GM11168 (cell line): Measurements from ENCODE around the gene SHOX.
"Not testable (repeated sequence)": the region's sequence is repeated elsewhere in the genome, so short reads cannot be mapped to it uniquely, and the experiment has no call there.

Experiments
- in situ Hi-C: fragments of 300-500 bp; cut with MboI; formaldehyde crosslinking; loops from one replicate; pipeline ENCODE4 v1.12.0; 2022; ENCODE audit warnings: low sequenced_read_pairs; ENCODE audit not compliant: unreplicated experiment

Gene SHOX

DNA sequence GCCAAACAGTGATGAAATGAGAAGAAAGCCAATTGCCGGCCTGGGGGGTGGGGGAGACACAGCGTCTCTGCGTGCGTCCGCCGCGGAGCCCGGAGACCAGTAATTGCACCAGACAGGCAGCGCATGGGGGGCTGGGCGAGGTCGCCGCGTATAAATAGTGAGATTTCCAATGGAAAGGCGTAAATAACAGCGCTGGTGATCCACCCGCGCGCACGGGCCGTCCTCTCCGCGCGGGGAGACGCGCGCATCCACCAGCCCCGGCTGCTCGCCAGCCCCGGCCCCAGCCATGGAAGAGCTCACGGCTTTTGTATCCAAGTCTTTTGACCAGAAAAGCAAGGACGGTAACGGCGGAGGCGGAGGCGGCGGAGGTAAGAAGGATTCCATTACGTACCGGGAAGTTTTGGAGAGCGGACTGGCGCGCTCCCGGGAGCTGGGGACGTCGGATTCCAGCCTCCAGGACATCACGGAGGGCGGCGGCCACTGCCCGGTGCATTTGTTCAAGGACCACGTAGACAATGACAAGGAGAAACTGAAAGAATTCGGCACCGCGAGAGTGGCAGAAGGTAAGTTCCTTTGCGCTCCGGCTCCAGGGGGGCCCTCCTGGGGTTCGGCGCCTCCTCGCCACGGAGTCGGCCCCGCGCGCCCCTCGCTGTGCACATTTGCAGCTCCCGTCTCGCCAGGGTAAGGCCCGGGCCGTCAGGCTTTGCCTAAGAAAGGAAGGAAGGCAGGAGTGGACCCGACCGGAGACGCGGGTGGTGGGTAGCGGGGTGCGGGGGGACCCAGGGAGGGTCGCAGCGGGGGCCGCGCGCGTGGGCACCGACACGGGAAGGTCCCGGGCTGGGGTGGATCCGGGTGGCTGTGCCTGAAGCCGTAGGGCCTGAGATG is at the start of gene SHOX:
SHOX (plus strand) TSS at position 180 of the 885 bp plus-strand sequence; CDS start at position 287, 107 bp downstream.
- in situ Hi-C loops: no loop called here

DNA sequence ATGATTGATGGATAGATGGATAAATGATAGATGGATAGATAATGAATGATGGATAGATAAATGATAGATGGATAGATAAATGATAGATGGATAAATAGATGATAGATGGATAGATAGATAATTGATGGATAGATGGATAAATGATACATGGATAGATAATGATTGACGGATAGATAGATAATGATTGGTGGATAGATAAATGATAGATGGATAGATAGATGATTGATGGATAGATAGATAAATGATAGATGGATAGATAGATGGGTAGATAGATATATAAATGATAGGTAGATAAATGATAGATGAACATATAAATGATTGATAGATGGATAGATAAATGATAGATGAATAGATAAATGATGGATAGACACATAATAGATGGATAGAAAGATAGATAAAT is 49.5 kb upstream of the SHOX start:
- in situ Hi-C loops: no loop called here

DNA sequence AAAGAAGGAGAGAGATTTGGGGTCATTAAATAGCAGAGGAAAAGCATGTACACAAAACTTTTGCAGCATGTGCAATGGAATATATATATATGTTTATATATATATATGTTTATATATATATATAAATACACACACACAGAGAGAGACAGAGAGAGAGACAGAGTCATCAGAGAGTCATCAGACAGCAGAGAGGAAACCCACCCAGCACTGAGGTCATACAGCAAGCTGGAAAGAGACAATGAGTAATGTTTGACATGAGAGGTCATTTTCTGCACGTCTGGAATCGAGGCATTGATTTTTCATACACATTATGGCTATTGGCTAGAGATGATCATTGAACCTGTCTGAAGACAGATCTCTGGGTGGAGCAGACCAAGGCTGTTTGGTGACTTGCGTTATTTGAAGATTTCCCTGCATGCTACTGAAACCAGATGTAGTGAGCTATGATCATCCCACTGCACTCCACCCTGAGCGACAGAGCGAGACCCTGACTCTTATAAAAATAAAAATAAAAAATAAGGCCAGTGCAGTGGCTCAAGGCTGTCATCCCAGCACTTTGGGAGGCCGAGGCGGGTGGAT is 48.8 kb upstream of the SHOX start:
- in situ Hi-C loops: no loop called here

DNA sequence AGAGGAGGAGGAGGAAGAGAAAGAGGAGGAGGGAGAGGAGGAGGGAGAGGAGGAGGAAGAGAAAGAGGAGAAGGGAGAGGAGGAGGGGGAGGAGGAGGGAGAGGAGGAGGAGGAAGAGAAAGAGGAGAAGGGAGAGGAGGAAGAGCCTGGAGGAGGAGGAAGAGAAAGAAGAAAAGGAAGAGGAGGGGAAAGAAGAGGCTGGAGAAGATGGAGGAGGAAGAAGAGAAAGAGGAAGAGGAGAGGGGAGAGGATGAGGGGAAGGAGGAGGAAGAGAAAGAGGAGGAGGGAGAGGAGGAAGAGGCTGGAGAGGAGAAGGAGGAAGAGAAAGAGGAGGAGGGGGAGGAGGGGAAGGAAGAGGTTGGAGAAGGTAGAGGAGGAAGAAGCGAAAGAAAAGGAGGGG is 46.0 kb upstream of the SHOX start:
- in situ Hi-C loops: no loop called here

DNA sequence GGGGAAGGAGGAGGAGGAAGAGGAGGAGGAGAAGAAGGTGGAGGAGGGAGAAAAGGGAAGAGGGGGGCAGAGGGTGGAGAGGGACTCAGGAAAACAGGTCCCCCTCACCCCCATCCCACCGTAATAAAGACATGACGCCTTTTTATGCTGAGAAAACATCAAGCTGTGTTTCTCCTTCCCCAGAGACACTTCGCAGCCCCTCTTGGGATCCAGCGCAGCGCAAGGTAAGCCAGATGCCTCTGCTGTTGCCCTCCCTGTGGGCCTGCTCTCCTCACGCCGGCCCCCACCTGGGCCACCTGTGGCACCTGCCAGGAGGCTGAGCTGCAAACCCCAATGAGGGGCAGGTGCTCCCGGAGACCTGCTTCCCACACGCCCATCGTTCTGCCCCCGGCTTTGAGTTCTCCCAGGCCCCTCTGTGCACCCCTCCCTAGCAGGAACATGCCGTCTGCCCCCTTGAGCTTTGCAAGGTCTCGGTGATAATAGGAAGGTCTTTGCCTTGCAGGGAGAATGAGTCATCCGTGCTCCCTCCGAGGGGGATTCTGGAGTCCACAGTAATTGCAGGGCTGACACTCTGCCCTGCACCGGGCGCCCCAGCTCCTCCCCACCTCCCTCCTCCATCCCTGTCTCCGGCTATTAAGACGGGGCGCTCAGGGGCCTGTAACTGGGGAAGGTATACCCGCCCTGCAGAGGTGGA is 45.3 kb upstream of the SHOX start:
- in situ Hi-C loops: no loop called here

DNA sequence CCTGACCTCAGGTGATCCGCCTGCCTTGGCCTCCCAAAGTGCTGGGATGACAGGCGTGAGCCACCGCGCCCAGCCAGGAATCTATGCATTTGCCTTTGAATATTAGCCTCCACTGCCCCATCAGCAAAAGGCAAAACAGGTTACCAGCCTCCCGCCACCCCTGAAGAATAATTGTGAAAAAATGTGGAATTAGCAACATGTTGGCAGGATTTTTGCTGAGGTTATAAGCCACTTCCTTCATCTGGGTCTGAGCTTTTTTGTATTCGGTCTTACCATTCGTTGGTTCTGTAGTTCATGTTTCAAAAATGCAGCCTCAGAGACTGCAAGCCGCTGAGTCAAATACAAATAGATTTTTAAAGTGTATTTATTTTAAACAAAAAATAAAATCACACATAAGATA is 44.2 kb upstream of the SHOX start:
- in situ Hi-C loops: no loop called here

DNA sequence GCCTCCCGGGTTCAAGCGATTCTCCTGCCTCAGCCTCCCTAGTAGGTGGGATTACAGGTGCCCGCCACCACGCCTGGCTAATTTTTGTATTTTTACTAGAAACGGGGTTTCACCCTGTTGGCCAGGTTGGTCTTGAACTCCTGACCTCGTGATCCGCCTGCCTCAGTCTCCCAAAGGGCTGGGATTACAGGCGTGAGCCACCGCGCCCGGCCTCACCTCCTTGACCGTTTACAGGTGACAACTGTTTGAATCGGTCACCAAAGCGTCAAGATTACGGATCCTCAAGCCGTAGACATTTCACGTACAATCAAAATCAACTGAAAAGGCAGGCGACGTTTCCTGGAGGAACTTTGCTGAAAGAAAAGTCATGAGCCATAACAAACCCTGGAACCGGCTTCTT is 41.3 kb upstream of the SHOX start:
- in situ Hi-C loops: not testable (repeated sequence)

DNA sequence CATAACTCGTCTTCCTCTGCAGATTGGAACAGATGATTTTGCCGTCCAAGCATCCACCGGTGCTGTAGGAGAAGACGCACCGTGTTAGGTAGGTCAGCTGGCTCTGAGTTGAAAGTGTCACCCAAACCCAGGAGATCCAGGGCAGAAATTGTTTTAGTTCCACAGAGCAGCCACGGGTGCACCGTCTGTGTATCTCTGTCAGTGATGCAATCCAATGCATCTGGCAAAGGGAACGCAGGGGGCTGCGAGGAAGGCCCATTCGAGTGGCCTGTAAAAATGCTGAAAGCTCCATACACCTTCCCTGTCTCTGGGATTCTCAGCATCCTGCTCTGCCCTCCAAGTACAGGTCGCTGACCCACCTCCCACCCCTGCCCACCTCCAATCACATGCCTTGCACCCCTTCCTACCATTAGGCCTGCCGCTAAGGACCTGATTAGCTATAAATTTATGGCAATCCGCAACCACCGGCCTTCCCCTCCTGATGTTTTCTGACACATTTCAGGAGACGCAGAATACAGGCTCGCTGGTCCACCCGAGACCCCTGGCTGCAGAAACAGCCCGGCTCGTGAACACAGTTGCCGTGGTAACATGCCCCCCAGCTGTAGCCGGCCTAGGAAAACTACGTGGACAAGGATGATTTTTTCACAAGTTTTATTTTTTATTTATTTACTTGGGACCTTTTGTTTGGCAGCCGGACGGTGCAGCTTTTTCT is 39.7 kb upstream of the SHOX start:
- in situ Hi-C loops: no loop called here

DNA sequence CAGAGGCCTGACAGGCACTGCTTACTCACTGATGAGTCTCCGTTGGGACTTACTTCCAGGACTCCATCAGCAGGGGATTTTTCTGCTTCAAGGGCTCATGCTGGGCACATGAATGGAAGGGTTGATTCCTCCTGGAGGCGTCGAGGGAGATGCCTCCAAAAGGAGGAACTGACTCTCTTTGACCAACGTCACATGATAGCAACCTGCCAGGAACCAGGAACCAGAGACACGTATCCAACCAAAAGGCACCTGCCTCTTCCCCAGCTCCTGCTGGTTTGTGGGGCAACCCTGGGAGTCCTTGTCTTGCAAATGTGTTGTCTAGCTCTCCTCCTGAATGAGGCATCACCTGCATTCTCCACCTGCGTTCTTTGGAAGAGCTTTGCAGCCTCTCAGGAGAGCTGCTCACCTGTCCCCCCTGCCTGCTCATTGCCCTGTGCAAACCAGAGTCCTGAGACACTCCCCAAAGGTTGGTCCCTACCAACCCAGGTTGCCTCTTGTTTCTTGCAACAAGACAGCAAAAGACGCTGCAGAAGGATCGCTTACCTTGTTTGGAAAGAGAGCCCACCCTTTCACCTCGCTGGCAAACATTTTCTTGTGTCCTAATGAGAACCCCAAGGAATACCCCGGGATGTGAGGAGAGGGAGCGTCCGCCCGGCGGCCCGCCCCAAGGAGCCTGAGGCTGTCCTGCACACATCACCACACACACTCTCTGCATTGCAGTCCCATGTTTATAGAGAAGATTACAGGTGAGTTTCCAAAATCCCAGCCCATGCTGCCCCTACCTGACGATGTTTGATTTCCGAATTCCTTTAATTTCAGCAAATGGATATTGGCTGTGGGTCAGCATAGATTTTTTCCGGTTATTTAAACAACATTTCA is 30.5 kb upstream of the SHOX start:
- in situ Hi-C loops: no loop called here

DNA sequence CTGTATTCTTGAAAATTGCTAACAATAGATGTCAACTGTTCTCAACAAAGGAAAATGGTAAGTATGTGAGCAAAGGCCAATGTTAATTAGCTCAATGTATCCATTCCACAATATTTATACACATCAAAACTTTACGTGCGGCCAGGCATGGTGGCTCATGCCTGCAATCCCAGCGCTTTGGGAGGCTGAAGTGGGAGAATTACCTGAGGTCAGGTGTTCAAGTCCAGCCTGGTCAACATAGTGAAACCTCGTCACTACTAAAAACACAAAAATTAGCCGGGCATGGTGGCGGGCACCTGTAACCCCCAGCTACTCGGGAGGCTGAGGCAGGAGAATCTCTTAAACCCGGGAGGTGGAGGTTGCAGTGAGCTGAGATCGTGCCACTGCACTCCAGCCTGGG is 27.6 kb upstream of the SHOX start:
- in situ Hi-C loops: not testable (repeated sequence)

DNA sequence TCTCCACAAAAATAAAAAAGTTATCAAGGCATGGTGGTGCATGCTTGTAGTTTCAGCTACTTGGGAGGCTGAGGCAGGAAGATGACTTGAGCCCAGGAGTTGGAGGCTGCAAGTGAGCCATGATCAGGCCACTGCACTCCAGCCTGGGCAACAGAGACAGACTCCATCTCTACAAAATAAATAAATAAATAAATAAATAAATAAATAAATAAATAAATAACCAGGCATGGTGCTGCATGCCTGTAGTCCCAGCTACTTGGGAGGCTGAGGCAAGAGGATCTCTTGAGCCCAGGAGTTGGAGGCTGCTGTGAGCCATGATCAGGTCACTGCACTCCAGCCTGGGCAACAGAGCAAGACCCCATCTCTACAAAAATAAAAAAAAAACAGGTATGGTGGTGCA is 26.0 kb upstream of the SHOX start:
- in situ Hi-C loops: not testable (repeated sequence)

DNA sequence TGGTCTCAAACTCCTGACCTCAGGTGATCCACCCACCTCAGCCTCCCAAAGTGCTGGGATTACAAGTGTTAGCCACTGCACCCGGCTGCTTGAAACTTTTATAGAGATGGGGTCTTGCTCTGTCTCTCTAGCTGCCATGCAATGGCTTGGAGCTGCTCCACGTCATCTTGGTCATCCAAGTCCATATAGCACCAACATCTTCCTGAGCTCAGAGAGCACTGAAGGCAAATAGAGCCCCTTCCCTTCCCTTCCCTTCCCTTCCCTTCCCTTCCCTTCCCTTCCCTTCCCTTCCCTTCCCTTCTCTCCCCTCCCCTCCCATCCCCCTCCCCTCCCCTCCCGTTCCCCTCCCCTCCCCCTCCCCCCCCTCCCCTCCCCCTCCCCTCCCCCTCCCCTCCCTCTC is 22.5 kb upstream of the SHOX start:
- in situ Hi-C loops: not testable (repeated sequence)

DNA sequence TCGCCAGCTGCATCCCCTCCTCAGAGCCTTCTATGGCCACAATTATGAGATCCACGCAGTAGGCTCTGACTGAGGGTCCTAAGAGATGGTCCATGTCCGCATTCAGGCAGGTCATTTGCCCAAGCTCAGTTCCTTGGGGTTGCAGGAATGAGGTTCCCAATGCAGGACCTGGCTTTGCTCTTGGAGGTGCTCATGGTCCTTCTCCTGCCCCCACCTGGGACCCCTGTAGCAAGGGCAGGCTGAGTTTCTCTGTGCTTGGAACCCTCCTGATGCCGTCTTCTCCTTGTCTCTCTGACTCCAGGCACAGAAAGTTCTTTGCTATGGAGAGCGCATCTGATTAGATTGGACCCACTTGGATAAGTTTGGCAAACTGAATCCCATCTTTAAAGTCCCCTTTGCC is 16.5 kb upstream of the SHOX start:
- in situ Hi-C loops: no loop called here

DNA sequence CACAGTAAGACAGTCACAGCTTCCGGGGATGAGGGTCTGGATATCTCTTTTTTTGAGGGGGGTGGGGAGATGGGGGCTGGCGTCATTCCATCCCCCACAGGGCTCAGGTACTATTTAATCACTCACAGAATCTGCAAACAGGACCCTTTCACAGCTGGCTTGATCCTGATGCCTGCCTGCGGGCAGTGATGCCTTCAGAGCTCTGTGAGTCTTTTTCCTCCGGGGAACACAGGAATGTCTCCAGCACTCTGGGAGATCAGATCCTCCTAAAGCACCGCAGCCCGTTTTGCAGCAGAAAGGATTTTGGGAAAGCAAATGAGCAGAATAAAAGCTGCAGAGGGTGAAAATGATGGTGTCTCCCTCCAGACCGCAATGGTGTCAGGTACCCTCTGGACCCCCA is 13.2 kb upstream of the SHOX start:
- in situ Hi-C loops: no loop called here

DNA sequence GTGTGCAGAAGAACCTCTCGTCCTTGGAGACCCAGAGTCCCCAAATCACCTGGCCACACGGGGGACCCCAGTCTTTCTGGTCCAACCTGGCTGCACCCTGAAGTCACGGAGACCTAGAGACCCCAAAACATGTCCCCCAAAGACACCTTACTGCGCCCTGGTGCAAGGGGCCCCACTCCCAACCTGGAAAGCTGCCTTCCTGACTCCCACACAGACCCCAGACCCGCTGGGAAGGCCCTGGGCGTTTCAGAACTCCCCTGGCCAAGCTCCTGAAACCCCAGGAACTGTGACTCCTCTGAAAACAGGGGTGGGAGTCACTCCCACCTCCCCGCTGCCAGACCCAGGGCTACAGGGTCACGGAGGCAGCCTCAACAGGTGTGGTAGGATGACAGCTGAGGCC is 12.7 kb upstream of the SHOX start:
- in situ Hi-C loops: no loop called here

DNA sequence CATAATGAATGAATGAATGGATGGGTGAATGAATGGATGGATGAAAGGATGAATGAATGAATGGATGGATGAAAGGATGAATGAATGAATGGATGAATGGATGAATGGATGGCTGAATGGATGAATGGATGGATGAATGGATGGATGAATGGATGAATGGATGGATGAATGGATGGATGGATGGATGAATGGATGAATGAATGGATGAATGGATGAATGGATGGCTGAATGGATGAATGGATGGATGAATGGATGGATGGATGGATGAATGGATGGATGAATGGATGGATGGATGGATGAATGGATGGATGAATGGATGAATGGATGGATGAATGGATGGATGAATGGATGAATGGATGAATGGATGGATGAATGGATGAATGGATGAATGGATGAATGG is 12.3 kb upstream of the SHOX start:
- in situ Hi-C loops: not testable (repeated sequence)

DNA sequence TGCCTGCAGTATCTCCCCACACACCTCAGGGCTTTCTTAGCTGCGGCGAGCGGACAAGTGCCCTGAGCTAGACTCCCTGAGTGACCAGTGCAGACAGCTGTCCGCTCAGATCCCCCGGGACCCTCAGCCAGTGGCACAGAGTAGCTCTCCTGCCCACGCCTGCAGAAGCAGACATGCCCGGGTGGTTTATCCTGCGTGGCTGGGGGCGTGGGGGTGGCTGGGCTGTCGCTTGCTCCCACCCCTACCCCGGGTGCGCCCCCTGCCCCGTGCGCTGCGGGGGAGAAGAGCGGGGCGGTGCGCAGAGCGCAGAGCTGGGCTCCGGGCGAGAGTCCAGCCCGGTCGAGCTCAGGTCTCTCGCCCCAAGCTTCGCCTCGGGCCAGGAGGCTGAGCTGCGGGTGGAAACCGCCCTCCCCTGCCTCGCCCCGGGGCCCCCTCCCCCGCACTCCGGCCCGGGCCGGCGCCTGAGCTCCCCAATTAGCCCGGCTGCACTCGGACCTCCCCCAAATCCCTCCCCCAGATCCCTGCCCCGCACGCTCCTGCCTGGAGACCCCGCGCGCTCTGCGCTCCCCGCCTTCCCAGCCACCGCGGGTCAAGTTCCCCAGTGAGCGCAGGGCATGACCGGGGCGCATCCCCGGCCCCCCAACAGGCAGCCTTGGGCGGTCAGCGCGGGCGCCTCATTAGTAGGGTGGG is 11.7 kb upstream of the SHOX start:
- in situ Hi-C loops: no loop called here

DNA sequence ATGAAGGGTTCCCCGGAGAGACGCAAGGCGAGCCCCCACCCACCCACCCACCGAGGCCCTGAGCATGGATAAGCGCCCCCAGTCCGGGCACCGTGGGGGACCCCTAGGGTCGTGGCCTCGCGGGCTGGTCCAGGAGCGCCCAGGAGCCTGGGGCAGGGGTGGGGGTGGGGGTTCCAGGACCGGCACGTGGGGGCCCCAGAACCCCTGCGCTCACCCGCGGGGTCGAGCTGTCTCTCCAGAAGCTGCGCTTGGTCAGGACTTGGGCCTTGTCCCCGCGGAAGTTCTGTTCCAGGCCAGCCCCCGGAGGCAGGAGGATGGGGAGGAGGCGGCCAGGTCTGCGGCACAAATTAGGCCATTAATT is 11.2 kb upstream of the SHOX start:
- in situ Hi-C loops: no loop called here

DNA sequence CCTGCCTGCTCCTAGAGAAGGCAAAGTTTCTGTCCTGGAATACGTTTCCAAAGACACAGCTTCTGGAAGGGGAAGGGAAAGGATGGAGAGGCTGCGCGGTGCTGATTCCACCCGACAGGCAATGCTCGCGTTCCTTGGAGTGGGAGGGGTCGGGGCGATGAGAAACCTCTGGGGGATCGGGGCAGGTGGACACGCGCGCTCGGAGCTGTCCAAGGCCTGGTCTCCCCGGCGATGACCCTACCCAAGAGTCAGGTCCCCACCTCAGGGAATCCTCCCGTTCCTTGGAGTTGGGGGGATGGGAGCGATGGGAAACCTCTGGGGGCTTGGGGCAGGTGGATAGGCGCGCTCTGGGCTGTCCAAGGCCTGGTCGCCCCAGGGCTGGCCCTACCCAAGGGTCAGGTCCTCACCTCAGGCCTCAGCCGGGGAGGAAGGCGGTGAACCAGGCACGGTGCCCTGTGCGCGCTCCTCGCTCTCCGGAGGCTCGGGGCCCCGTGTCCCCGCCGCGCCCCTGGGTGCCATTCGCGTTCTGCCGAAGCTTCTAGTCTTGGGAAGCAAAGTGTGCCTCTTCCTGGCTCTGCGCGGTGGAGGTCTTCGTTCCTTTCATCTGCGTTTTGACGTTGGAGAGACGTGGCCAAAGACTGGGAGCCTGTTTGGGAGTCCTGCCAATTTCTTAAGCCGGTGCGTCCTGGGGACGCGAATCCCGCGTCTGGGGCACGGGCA is 10.6 kb upstream of the SHOX start:
- in situ Hi-C loops: no loop called here
